Stimulated activated CD8-positive, alpha-beta memory T cell treated with anti-CD3 and anti-CD28 coated beads, Interleukin-2, amount 100 ng/mL, for 48 hours (primary cell): ENCODE measurements around the gene CLEC2B.

Experiments used
- DNase-seq, 2 donors: peaks; one replicate each; pipeline ENCODE4 v3.0.0-alpha.2; 2020; ENCODE audit warnings: low read depth in 2 of 2

The CLEC2B gene

GRCh38 chr12:9809338-9809737 lies 59.8 kb downstream of the CLEC2B start:
- no peak for DNase-seq

DNA sequence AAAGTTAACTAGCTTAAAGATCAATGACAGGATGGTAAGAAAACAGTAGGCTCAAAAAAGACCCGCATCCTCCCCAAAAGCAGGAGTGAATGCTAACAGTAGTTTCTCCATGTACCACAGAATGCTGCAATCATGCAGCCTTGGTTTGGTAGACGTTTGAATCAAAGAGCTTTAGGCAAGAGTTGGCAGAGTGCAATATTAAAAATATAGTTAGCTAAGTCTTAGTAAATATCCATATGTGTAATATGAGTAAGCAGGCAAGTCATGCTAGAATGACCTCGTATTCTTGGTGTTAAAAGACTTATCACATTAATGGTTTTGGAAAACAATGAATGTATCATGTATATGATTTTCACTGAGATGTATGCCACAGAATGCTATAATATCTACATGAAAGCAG lies 60.6 kb downstream of the CLEC2B start:
- DNase-seq: no peak

DNA sequence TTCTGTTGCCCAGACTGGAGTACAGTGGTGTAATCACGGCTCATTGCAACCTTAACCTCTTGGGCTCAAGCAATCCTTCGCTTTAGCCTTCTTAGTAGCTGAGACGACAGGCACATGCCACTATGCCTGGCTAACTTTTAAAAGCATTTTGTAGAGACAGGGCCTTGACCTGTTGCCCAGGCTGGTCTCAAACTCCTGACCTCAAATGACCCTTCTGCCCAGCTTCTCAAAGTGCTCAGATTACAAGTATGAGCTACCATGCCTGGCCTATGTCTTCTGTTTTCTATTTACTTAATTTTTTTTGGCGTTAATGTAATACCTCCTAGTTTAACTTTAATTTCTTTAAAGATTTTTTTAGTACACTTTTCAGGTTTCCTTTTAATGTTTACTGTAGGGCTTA lies 62.4 kb downstream of the CLEC2B start:
- DNase-seq: no peak

- DNase-seq: no peak
Observed at GRCh38 chr12:9805883-9806282, 63.3 kb downstream of the CLEC2B start.
